ENCODE measurements around the gene ILKAP.

Gene ILKAP

GRCh38 chr2:238240757-238241711 is 37.5 kb upstream of the ILKAP start:
- H3K4me1 ChIP-seq (ENCODE audit: insufficient read depth, low read length): no peaks in the 10 kb centered on the region
- peaks cover 5% of the 10 kb centered on the region; the same call in 1 of the 2 replicates for H3K9me3 ChIP-seq (ENCODE audit: control insufficient read depth, insufficient read depth, low read length)
- peaks cover 8% of the 10 kb centered on the region; the same call in 1 of the 2 replicates for H3K36me3 ChIP-seq (ENCODE audit: insufficient read depth, low read length)
- peak overlapping the region; percentile 59 for H3K9ac ChIP-seq (ENCODE audit: low read depth, low read length)

GRCh38 chr2:238239863-238240756 is 36.6 kb upstream of the ILKAP start, which contains the start of gene HES6:
Gene HES6, minus strand, starts transcription at chr2:238240038. Its CDS starts 133 bp downstream, at chr2:238239905.
- H3K9me3 ChIP-seq (ENCODE audit: control insufficient read depth, insufficient read depth, low read length): peaks cover 5% of the 10 kb centered on the region; the same call in 1 of the 2 replicates
- peak within 1 kb of the TSS; percentile 59 for H3K9ac ChIP-seq (ENCODE audit: low read depth, low read length)
- H3K36me3 ChIP-seq (ENCODE audit: insufficient read depth, low read length): no peaks in the 10 kb centered on the region
- H3K4me1 ChIP-seq (ENCODE audit: insufficient read depth, low read length): no peaks in the 10 kb centered on the region

DNA sequence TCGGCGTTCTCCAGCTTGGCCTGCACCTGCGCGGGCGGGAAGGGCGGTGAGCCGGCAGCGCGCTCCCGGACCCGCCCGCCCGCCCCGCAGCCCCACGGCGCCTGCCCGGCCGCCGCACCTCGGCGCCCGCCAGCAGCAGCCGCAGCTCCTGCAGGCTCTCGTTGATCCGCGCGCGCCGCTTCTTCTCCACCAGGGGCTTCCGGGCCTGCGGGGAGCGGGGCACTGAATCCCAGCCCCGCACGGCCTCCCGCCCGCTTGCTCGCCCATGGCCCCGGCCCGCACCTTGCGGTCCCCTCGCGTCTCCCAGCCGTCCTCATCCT is 36.0 kb upstream of the ILKAP start:
- H3K36me3 ChIP-seq (ENCODE audit: insufficient read depth, low read length): no peaks in the 10 kb centered on the region
- peaks cover 5% of the 10 kb centered on the region; the same call in 1 of the 2 replicates for H3K9me3 ChIP-seq (ENCODE audit: control insufficient read depth, insufficient read depth, low read length)
- H3K9ac ChIP-seq (ENCODE audit: low read depth, low read length): peak overlapping the region; percentile 54
- no peaks in the 10 kb centered on the region for H3K4me1 ChIP-seq (ENCODE audit: insufficient read depth, low read length)

GRCh38 chr2:238238766-238239542 is 35.5 kb upstream of the ILKAP start:
- Histone ChIP-seq H3K36me3 (ENCODE audit: insufficient read depth, low read length) (no peaks in the 10 kb centered on the region), H3K9ac (ENCODE audit: low read depth, low read length) (peak overlapping the region; percentile 8; the same call in 1 of the 2 replicates), H3K4me1 (ENCODE audit: insufficient read depth, low read length) (no peaks in the 10 kb centered on the region), H3K9me3 (ENCODE audit: control insufficient read depth, insufficient read depth, low read length) (peaks cover 5% of the 10 kb centered on the region; the same call in 1 of the 2 replicates)

DNA sequence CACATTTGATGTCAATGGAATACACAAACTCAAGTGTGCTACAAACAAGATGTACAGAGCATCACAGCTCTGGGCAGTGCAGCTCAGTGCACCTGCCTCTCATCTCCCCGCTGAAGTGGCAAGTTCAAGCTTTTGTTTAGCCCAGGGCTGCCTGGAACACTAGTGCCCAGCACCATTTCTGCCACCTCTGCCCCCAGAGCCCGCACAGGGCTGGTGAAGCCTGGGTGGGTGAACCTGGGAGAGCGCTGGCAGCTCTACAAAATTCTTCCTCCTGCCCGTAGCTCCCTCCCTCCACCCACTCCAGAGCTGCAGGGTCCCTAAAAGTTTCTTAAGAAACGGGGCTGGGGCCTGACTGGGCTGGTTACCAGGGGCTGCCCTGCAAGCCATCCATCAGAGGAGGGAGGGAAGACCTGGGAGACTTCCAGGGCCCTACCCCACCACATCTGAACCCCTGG is 34.8 kb upstream of the ILKAP start:
- Histone ChIP-seq H3K4me1 (ENCODE audit: insufficient read depth, low read length) (no peaks in the 10 kb centered on the region), H3K9ac (ENCODE audit: low read depth, low read length) (no peak overlapping the region), H3K36me3 (ENCODE audit: insufficient read depth, low read length) (no peaks in the 10 kb centered on the region), H3K9me3 (ENCODE audit: control insufficient read depth, insufficient read depth, low read length) (peaks cover 5% of the 10 kb centered on the region; the same call in 1 of the 2 replicates)

GRCh38 chr2:238237431-238238135 is 34.1 kb upstream of the ILKAP start:
- H3K9me3 ChIP-seq (ENCODE audit: control insufficient read depth, insufficient read depth, low read length): peaks cover 5% of the 10 kb centered on the region; the same call in 1 of the 2 replicates
- H3K4me1 ChIP-seq (ENCODE audit: insufficient read depth, low read length): no peaks in the 10 kb centered on the region
- H3K9ac ChIP-seq (ENCODE audit: low read depth, low read length): no peak overlapping the region
- no peaks in the 10 kb centered on the region for H3K36me3 ChIP-seq (ENCODE audit: insufficient read depth, low read length)

- peaks cover 5% of the 10 kb centered on the region; the same call in 1 of the 2 replicates for H3K9me3 ChIP-seq (ENCODE audit: control insufficient read depth, insufficient read depth, low read length)
- no peaks in the 10 kb centered on the region for H3K36me3 ChIP-seq (ENCODE audit: insufficient read depth, low read length)
- H3K9ac ChIP-seq (ENCODE audit: low read depth, low read length): no peak overlapping the region
- H3K4me1 ChIP-seq (ENCODE audit: insufficient read depth, low read length): no peaks in the 10 kb centered on the region
Observed at GRCh38 chr2:238236571-238236970, 33.1 kb upstream of the ILKAP start.

- Histone ChIP-seq H3K9ac (ENCODE audit: low read depth, low read length) (no peak overlapping the region), H3K36me3 (ENCODE audit: insufficient read depth, low read length) (no peaks in the 10 kb centered on the region), H3K9me3 (ENCODE audit: control insufficient read depth, insufficient read depth, low read length) (peaks cover 5% of the 10 kb centered on the region; the same call in 1 of the 2 replicates), H3K4me1 (ENCODE audit: insufficient read depth, low read length) (no peaks in the 10 kb centered on the region)
Observed at GRCh38 chr2:238235856-238236255, 32.4 kb upstream of the ILKAP start.

- no peaks in the 10 kb centered on the region; the same call in 1 of the 2 replicates for H3K4me1 ChIP-seq (ENCODE audit: insufficient read depth, low read length)
Observed at GRCh38 chr2:238235331-238235732, 31.8 kb upstream of the ILKAP start.

GRCh38 chr2:238233625-238234024 is 30.1 kb upstream of the ILKAP start:
- H3K36me3 ChIP-seq (ENCODE audit: insufficient read depth, low read length): no peaks in the 10 kb centered on the region
- H3K9ac ChIP-seq (ENCODE audit: low read depth, low read length): no peak overlapping the region
- H3K4me1 ChIP-seq (ENCODE audit: insufficient read depth, low read length): no peaks in the 10 kb centered on the region; the same call in 1 of the 2 replicates
- peaks cover 2% of the 10 kb centered on the region; the same call in 1 of the 2 replicates for H3K9me3 ChIP-seq (ENCODE audit: control insufficient read depth, insufficient read depth, low read length)

More at GRCh38 chr2:238235331-238235732, 31.8 kb upstream of the ILKAP start:
- H3K9ac ChIP-seq (ENCODE audit: low read depth, low read length): no peak overlapping the region
- peaks cover 5% of the 10 kb centered on the region; the same call in 1 of the 2 replicates for H3K9me3 ChIP-seq (ENCODE audit: control insufficient read depth, insufficient read depth, low read length)
- no peaks in the 10 kb centered on the region for H3K36me3 ChIP-seq (ENCODE audit: insufficient read depth, low read length)

- no peaks in the 10 kb centered on the region for H3K36me3 ChIP-seq (ENCODE audit: insufficient read depth, low read length)
- peaks cover 9% of the 10 kb centered on the region; the same call in 1 of the 2 replicates for H3K4me1 ChIP-seq (ENCODE audit: insufficient read depth, low read length)
- no peaks in the 10 kb centered on the region for H3K9me3 ChIP-seq (ENCODE audit: control insufficient read depth, insufficient read depth, low read length)
- peak overlapping the region; percentile 55; the same call in 1 of the 2 replicates for H3K9ac ChIP-seq (ENCODE audit: low read depth, low read length)
Observed at GRCh38 chr2:238231809-238232208, 28.3 kb upstream of the ILKAP start.

DNA sequence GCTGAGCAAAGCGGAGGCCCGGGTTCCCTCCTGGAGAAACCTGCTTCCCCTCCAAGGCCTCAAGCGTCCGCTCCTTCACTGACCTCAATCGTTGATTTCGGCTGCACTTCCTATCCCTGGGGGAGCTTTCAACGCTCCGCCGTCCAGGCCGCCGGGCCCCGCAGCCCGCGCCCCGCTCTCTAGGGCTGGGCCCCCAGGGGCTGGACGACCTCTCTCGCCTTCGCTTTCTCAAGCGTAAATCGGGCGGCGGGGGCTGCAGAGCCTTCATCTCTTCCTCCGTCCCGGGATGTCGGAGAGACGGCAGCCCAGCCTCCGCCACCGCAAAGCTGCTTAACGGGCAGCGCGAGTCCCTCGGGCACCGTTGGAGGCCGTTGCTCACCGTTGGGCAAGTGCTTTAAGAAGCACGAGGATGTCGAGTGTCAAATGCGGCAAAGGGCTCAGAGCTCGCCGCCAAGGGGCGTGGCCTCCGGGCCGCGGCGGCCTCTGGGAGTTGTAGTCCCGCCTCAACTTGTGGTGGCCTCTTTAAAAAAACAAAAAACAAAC is 27.8 kb upstream of the ILKAP start:
- Histone ChIP-seq H3K9ac (ENCODE audit: low read depth, low read length) (peak overlapping the region; percentile 55; the same call in 1 of the 2 replicates), H3K36me3 (ENCODE audit: insufficient read depth, low read length) (no peaks in the 10 kb centered on the region), H3K9me3 (ENCODE audit: control insufficient read depth, insufficient read depth, low read length) (no peaks in the 10 kb centered on the region), H3K4me1 (ENCODE audit: insufficient read depth, low read length) (peaks cover 9% of the 10 kb centered on the region; the same call in 1 of the 2 replicates)

GRCh38 chr2:238230699-238231098 is 27.2 kb upstream of the ILKAP start:
- H3K4me1 ChIP-seq (ENCODE audit: insufficient read depth, low read length): peaks cover 9% of the 10 kb centered on the region; the same call in 1 of the 2 replicates
- no peaks in the 10 kb centered on the region for H3K36me3 ChIP-seq (ENCODE audit: insufficient read depth, low read length)
- no peaks in the 10 kb centered on the region for H3K9me3 ChIP-seq (ENCODE audit: control insufficient read depth, insufficient read depth, low read length)
- peak overlapping the region; percentile 55; the same call in 1 of the 2 replicates for H3K9ac ChIP-seq (ENCODE audit: low read depth, low read length)

All from ES-I3 (cell line).